NCI-H2196 treated with DMSO at 0.1 percent for 48 hours (cell line): ENCODE data around the gene CDH18.
"Not testable (repeated sequence)": the region's sequence is repeated elsewhere in the genome, so short reads cannot be mapped to it uniquely, and the experiment has no call there.

ENCODE experiments used
- DNase-seq: peaks from one replicate; lab custom pipeline; 2025; ENCODE audit not compliant: unreplicated experiment; lab: John Stamatoyannopoulos, UW

The CDH18 gene

GRCh38 chr5:19862711-19863110 is 125.3 kb downstream of the CDH18 start:
- DNase-seq, result no peak

GRCh38 chr5:19859020-19859419 is 129.0 kb downstream of the CDH18 start:
- no peak for DNase-seq

- DNase-seq, result no peak
Observed at GRCh38 chr5:19855931-19856330, 132.1 kb downstream of the CDH18 start.

- DNase-seq, result no peak
Observed at GRCh38 chr5:19855453-19855852, 132.5 kb downstream of the CDH18 start.

GRCh38 chr5:19855031-19855430 is 133.0 kb downstream of the CDH18 start:
- no peak for DNase-seq

- no peak for DNase-seq
Observed at GRCh38 chr5:19853616-19854240, 134.3 kb downstream of the CDH18 start.

GRCh38 chr5:19837536-19838174 is 150.3 kb downstream of the CDH18 start:
- DNase-seq, result no peak

- DNase-seq, result no peak
Observed at GRCh38 chr5:19835442-19835841, 152.6 kb downstream of the CDH18 start.

GRCh38 chr5:19812720-19813119 is 175.3 kb downstream of the CDH18 start:
- not testable (repeated sequence) for DNase-seq

- no peak for DNase-seq
Observed at GRCh38 chr5:19806756-19807155, 181.2 kb downstream of the CDH18 start.

GRCh38 chr5:19802686-19803085 is 185.3 kb downstream of the CDH18 start:
- no peak for DNase-seq

- DNase-seq, result no peak
Observed at GRCh38 chr5:19795218-19795617, 192.8 kb downstream of the CDH18 start.

- DNase-seq, result no peak
Observed at GRCh38 chr5:19790829-19791466, 197.1 kb downstream of the CDH18 start.

- no peak for DNase-seq
Observed at GRCh38 chr5:19782566-19782965, 205.4 kb downstream of the CDH18 start.

- DNase-seq, result no peak
Observed at GRCh38 chr5:19777363-19777762, 210.6 kb downstream of the CDH18 start.

GRCh38 chr5:19776886-19777285 is 211.1 kb downstream of the CDH18 start:
- DNase-seq, result not testable (repeated sequence)

- DNase-seq, result no peak
Observed at GRCh38 chr5:19771174-19771835, 216.7 kb downstream of the CDH18 start.

- DNase-seq, result no peak
Observed at GRCh38 chr5:19770396-19770795, 217.6 kb downstream of the CDH18 start.

GRCh38 chr5:19767987-19768386 is 220.0 kb downstream of the CDH18 start:
- no peak for DNase-seq

- no peak for DNase-seq
Observed at GRCh38 chr5:19753579-19753978, 234.4 kb downstream of the CDH18 start.

GRCh38 chr5:19751326-19751725 is 236.7 kb downstream of the CDH18 start:
- no peak for DNase-seq

GRCh38 chr5:19745247-19745646 is 242.8 kb downstream of the CDH18 start:
- DNase-seq, result no peak
